MM.1S (cell line): ENCODE measurements around the gene ULK1.

Experiments used
- DNase-seq: peaks from one replicate; pipeline ENCODE4 v3.0.0-alpha.2; 2015
- H2AFZ ChIP-seq: fragments of 300-600 bp; sonication (generic); 2 replicates; pipeline ENCODE4 v1.6.0; 2016; ENCODE audit warnings: antibody characterized with exemption, low read length
- H3F3A ChIP-seq: fragments of 300-600 bp; sonication (generic); 2 replicates; pipeline ENCODE4 v1.6.1; 2016; ENCODE audit warnings: mild to moderate bottlenecking, antibody characterized with exemption, low read length, moderate library complexity, mixed read lengths; ENCODE audit not compliant: insufficient read depth
- H3K27ac ChIP-seq: fragments of 300-600 bp; sonication (generic); 2 replicates; pipeline ENCODE4 v1.5.1; 2016; ENCODE audit warnings: mild to moderate bottlenecking, low read length
- H3K27me3 ChIP-seq: fragments of 300-600 bp; sonication (generic); replicated peaks from 2 replicates; pipeline ENCODE4 v1.6.0; 2016; ENCODE audit warnings: low read length; ENCODE audit not compliant: insufficient read depth
- H3K36me3 ChIP-seq: fragments of 300-600 bp; sonication (generic); replicated peaks from 2 replicates; pipeline ENCODE4 v1.6.1; 2016; ENCODE audit warnings: mild to moderate bottlenecking, low read length, mixed read lengths; ENCODE audit not compliant: insufficient read depth
- H3K4me1 ChIP-seq: fragments of 300-600 bp; sonication (generic); 2 replicates; pipeline ENCODE4 v1.6.1; 2016; ENCODE audit warnings: low read length, mixed read lengths
- H3K4me2 ChIP-seq: fragments of 300-600 bp; sonication (generic); 2 replicates; pipeline ENCODE4 v1.6.0; 2016; ENCODE audit warnings: low read depth, low read length
- H3K4me3 ChIP-seq: fragments of 300-600 bp; sonication (generic); 2 replicates; pipeline ENCODE4 v1.5.1; 2016; ENCODE audit warnings: low read length, mixed read lengths
- H3K79me2 ChIP-seq: fragments of 300-600 bp; sonication (generic); 2 replicates; pipeline ENCODE4 v1.6.1; 2016; ENCODE audit warnings: mixed run types, low read length, mixed read lengths
- H3K9ac ChIP-seq: fragments of 300-600 bp; sonication (generic); 2 replicates; pipeline ENCODE4 v1.6.1; 2016; ENCODE audit warnings: low read length, mixed read lengths
- H3K9me2 ChIP-seq: fragments of 300-600 bp; sonication (generic); replicated peaks from 2 replicates; pipeline ENCODE4 v1.6.1; 2016; ENCODE audit warnings: mild to moderate bottlenecking, low read length, mixed read lengths; ENCODE audit not compliant: insufficient read depth
- H3K9me3 ChIP-seq: fragments of 300-600 bp; sonication (generic); replicated peaks from 2 replicates; pipeline ENCODE4 v1.6.1; 2016; ENCODE audit warnings: mild to moderate bottlenecking, low read length, mixed read lengths; ENCODE audit not compliant: insufficient read depth
- H4K20me1 ChIP-seq: fragments of 300-600 bp; sonication (generic); 2 replicates; pipeline ENCODE4 v1.6.1; 2016; ENCODE audit warnings: mild to moderate bottlenecking, low read length, moderate library complexity, mixed read lengths; ENCODE audit not compliant: insufficient read depth
- EZH2 ChIP-seq: fragments of 300-600 bp; sonication (generic); optimal IDR thresholded peaks from 2 replicates; pipeline ENCODE3; 2017; ENCODE audit warnings: low read depth, mild to moderate bottlenecking, antibody characterized with exemption, low read length, mixed read lengths
- EZH2phosphoT487 ChIP-seq: fragments of 300-600 bp; sonication (generic); IDR thresholded peaks from 2 replicates; pipeline ENCODE4 v1.6.1; 2018; ENCODE audit warnings: antibody characterized with exemption, low read length
- TF ChIP-seq, protein P1 (sequence below): fragments of 300-600 bp; sonication (generic); IDR thresholded peaks from 2 replicates; pipeline ENCODE4 v1.5.1; 2016; ENCODE audit warnings: antibody characterized with exemption, low read length, mixed read lengths

Gene ULK1

DNA sequence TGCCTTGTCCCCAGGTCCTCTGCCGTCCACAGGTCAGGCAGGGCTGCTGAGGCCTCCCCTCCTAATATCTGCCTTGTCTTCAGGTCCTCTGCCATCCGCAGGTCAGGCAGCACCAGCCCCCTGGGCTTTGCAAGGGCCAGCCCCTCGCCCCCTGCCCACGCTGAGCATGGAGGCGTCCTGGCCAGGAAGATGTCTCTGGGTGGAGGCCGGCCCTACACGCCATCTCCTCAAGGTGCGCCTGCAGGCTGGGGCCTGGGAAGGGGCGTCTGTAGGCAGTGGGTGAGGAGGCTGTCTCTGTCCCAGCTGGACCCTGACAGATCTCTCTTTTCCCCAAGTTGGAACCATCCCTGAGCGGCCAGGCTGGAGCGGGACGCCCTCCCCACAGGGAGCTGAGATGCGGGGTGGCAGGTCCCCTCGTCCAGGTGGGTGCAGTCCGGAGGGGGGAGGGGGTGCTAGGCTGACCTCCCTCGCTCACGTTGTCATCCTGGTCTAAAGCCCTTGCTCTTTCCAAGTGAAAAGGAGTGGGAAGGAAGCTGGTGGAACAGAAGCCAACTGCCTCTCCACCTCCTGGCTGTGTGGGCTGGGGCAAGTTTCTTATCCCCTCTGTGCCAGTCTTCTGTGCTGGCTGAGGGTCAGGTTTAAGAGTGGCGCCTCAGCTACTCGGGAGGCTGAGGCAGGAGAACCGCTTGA, 20.7 kb downstream of the ULK1 start:
- no peak overlapping the region for H3K27ac ChIP-seq
- no peak for TF ChIP-seq EZH2phosphoT487
- no peak for TF ChIP-seq EZH2
- TF ChIP-seq, protein P1, sequence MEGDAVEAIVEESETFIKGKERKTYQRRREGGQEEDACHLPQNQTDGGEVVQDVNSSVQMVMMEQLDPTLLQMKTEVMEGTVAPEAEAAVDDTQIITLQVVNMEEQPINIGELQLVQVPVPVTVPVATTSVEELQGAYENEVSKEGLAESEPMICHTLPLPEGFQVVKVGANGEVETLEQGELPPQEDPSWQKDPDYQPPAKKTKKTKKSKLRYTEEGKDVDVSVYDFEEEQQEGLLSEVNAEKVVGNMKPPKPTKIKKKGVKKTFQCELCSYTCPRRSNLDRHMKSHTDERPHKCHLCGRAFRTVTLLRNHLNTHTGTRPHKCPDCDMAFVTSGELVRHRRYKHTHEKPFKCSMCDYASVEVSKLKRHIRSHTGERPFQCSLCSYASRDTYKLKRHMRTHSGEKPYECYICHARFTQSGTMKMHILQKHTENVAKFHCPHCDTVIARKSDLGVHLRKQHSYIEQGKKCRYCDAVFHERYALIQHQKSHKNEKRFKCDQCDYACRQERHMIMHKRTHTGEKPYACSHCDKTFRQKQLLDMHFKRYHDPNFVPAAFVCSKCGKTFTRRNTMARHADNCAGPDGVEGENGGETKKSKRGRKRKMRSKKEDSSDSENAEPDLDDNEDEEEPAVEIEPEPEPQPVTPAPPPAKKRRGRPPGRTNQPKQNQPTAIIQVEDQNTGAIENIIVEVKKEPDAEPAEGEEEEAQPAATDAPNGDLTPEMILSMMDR = no peak
- H3K27me3 ChIP-seq = no peaks in the 10 kb centered on the region
- H3F3A ChIP-seq = no peaks in the 10 kb centered on the region
- no peaks in the 10 kb centered on the region for H3K9me2 ChIP-seq
- H2AFZ ChIP-seq = no peak overlapping the region
- H3K36me3 ChIP-seq = no peaks in the 10 kb centered on the region
- H3K4me3 ChIP-seq = no peak overlapping the region
- DNase-seq = no peak
- H3K79me2 ChIP-seq = no peaks in the 10 kb centered on the region
- H3K4me2 ChIP-seq = no peak overlapping the region
- H3K9ac ChIP-seq = no peak overlapping the region
- H3K4me1 ChIP-seq = no peaks in the 10 kb centered on the region
- H3K9me3 ChIP-seq = no peaks in the 10 kb centered on the region
- no peaks in the 10 kb centered on the region for H4K20me1 ChIP-seq

DNA sequence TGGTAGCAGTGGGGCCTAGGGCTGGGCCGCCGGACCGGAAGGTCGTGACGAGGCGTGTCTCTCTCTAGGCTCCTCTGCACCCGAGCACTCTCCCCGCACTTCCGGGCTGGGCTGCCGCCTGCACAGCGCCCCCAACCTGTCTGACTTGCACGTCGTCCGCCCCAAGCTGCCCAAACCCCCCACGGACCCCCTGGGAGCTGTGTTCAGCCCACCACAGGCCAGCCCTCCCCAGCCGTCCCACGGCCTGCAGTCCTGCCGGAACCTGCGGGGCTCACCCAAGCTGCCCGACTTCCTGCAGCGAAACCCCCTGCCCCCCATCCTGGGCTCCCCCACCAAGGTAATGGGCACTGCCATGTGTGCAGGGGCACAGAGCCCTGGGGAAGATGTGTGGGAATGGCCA, 21.4 kb downstream of the ULK1 start:
- Histone ChIP-seq H4K20me1 (no peaks in the 10 kb centered on the region), H2AFZ (no peak overlapping the region), H3K9me3 (no peaks in the 10 kb centered on the region), H3K79me2 (no peaks in the 10 kb centered on the region), H3K36me3 (no peaks in the 10 kb centered on the region), H3K9ac (no peak overlapping the region), H3F3A (no peaks in the 10 kb centered on the region), H3K4me2 (no peak overlapping the region), H3K27ac (no peak overlapping the region), H3K27me3 (no peaks in the 10 kb centered on the region), H3K4me3 (no peak overlapping the region), H3K9me2 (no peaks in the 10 kb centered on the region), H3K4me1 (no peaks in the 10 kb centered on the region)
- no peak for DNase-seq
- TF ChIP-seq EZH2 (no peak), EZH2phosphoT487 (no peak)
- TF ChIP-seq, protein P1 = no peak

DNA sequence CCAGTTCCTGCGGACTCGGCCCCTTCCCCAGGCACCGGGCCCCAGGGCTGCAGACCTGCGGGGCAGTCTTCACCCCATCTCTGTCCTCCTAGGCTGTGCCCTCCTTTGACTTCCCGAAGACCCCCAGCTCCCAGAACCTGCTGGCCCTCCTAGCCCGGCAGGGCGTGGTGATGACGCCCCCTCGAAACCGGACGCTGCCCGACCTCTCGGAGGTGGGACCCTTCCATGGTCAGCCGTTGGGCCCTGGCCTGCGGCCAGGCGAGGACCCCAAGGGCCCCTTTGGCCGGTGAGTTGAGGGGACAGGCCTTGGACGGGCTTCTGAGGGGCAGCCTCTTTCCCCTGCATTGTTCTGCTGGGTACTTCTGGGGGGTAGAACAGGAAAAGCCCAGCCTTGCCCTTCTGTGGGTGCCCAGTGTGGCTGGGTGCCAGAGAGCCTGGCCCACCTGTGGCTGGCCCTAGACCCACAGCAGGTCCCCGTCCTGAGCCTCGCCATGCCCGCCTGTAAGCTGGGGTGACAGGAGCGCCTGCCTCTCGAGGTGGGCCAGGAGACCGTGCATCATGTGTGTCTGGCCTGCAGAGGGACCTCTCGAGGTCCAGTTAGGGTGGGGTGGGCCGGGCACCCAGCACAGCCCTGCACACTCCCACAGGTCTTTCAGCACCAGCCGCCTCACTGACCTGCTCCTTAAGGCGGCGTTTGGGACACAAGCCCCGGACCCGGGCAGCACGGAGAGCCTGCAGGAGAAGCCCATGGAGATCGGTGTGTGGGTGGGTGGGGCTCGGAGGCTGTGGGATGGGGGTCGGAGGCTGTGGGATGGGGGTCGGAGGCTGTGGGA, 22.1 kb downstream of the ULK1 start:
- H3K9me3 ChIP-seq = no peaks in the 10 kb centered on the region
- no peaks in the 10 kb centered on the region for H3K27me3 ChIP-seq
- H3K9me2 ChIP-seq = no peaks in the 10 kb centered on the region
- H3K79me2 ChIP-seq = no peaks in the 10 kb centered on the region
- no peaks in the 10 kb centered on the region for H4K20me1 ChIP-seq
- no peak overlapping the region for H3K27ac ChIP-seq
- H3K9ac ChIP-seq = no peak overlapping the region
- no peak overlapping the region for H2AFZ ChIP-seq
- no peak overlapping the region for H3K4me3 ChIP-seq
- H3F3A ChIP-seq = no peaks in the 10 kb centered on the region
- DNase-seq = no peak
- no peaks in the 10 kb centered on the region for H3K36me3 ChIP-seq
- H3K4me2 ChIP-seq = no peak overlapping the region
- no peaks in the 10 kb centered on the region for H3K4me1 ChIP-seq
- TF ChIP-seq EZH2 (no peak), EZH2phosphoT487 (no peak)
- TF ChIP-seq, protein P1 = no peak
